HEK293 (cell line): ENCODE measurements around the gene FNTB.

Experiments
- CTCF ChIA-PET: fragments of 350-600 bp; formaldehyde crosslinking; extraction: SDS; loops from one replicate; lab custom pipeline; 2021; ENCODE audit warnings: antibody characterized with exemption; lab: Yijun Ruan, JAX
- POLR2A ChIA-PET: fragments of 300-600 bp; formaldehyde crosslinking; extraction: SDS; loops from one replicate; lab custom pipeline; 2020; ENCODE audit warnings: antibody characterized with exemption, inconsistent platforms; lab: Yijun Ruan, JAX
- H3K27ac ChIP-seq: fragments of 200-500 bp; sonication (Bioruptor generic); 2 replicates; pipeline ENCODE4 v1.5.1; 2014; ENCODE audit warnings: low read depth, low read length, control low read depth, inconsistent platforms; ENCODE audit errors: extremely low read depth
- H3K36me3 ChIP-seq, 2 experiments: fragments of 200-500 bp in 1 of 2; sonication (Bioruptor generic) in 1 of 2; 1 replicate in 1 of 2; 2 replicates in 1 of 2; pipeline ENCODE4 v1.5.1; 2014 to 2017; ENCODE audit warnings: inconsistent platforms in 2 of 2, low read length in 2 of 2; ENCODE audit not compliant: control insufficient read depth in 2 of 2, insufficient read depth in 1 of 2
- H3K4me1 ChIP-seq: fragments of 200-500 bp; sonication (Bioruptor generic); 2 replicates; pipeline ENCODE4 v1.5.1; 2014; ENCODE audit warnings: mild to moderate bottlenecking, low read length, inconsistent platforms; ENCODE audit not compliant: control insufficient read depth, insufficient read depth
- H3K4me3 ChIP-seq: 2 replicates; pipeline ENCODE4 v1.5.1; 2011; ENCODE audit warnings: low read depth, mild to moderate bottlenecking, control low read depth, low read length, moderate library complexity
- H3K9me3 ChIP-seq: fragments of 200-500 bp; sonication (Bioruptor generic); 2 replicates; pipeline ENCODE4 v1.5.1; 2014; ENCODE audit warnings: low read depth, low read length, inconsistent platforms; ENCODE audit not compliant: control insufficient read depth, insufficient read depth
- EGR2 ChIP-seq: fragments of 450-650 bp; formaldehyde crosslinking; IDR thresholded peaks from 2 replicates; pipeline ENCODE4 v1.5.1; 2016; ENCODE audit warnings: low read depth, missing biosample characterization, missing genetic modification characterization
- PRDM2 ChIP-seq: fragments of 450-650 bp; formaldehyde crosslinking; IDR thresholded peaks from 2 replicates; pipeline ENCODE4 v1.5.1; 2016; ENCODE audit warnings: missing biosample characterization, missing genetic modification characterization, borderline replicate concordance
- PRDM6 ChIP-seq: fragments of 450-650 bp; formaldehyde crosslinking; IDR thresholded peaks from 2 replicates; pipeline ENCODE4 v1.5.1; 2017; ENCODE audit warnings: missing biosample characterization, missing genetic modification characterization
- SCRT2 ChIP-seq: fragments of 450-650 bp; formaldehyde crosslinking; IDR thresholded peaks from 2 replicates; pipeline ENCODE4 v1.5.1; 2016; ENCODE audit warnings: missing biosample characterization, missing genetic modification characterization
- ZBTB44 ChIP-seq: fragments of 450-650 bp; IDR thresholded peaks from 2 replicates; pipeline ENCODE4 v1.5.1; 2018; ENCODE audit warnings: missing biosample characterization, mild to moderate bottlenecking, missing genetic modification characterization
- ZFHX2 ChIP-seq: fragments of 450-650 bp; formaldehyde crosslinking; conservative IDR thresholded peaks from 2 replicates; pipeline ENCODE4 v1.5.1; 2016; ENCODE audit warnings: missing biosample characterization, missing genetic modification characterization
- ZIC2 ChIP-seq: fragments of 450-650 bp; formaldehyde crosslinking; IDR thresholded peaks from 2 replicates; pipeline ENCODE4 v1.5.1; 2016; ENCODE audit warnings: missing biosample characterization, missing genetic modification characterization
- ZNF140 ChIP-seq: fragments of 450-650 bp; formaldehyde crosslinking; IDR thresholded peaks from 2 replicates; pipeline ENCODE4 v1.5.1; 2016; ENCODE audit warnings: missing biosample characterization, missing genetic modification characterization
- ZNF175 ChIP-seq: fragments of 450-650 bp; formaldehyde crosslinking; IDR thresholded peaks from 2 replicates; pipeline ENCODE4 v1.5.1; 2016; ENCODE audit warnings: missing biosample characterization, missing genetic modification characterization
- ZNF350 ChIP-seq: fragments of 450-650 bp; formaldehyde crosslinking; IDR thresholded peaks from 2 replicates; pipeline ENCODE4 v1.5.0; 2017; ENCODE audit warnings: missing biosample characterization, mild to moderate bottlenecking, missing genetic modification characterization
- ZNF561 ChIP-seq: fragments of 450-650 bp; IDR thresholded peaks from 2 replicates; pipeline ENCODE4 v1.5.1; 2018; ENCODE audit warnings: missing biosample characterization, missing genetic modification characterization, borderline replicate concordance
- ZNF571 ChIP-seq: fragments of 450-650 bp; formaldehyde crosslinking; IDR thresholded peaks from 2 replicates; pipeline ENCODE4 v1.5.0; 2017; ENCODE audit warnings: missing biosample characterization, missing genetic modification characterization
- ZNF624 ChIP-seq: fragments of 450-650 bp; formaldehyde crosslinking; IDR thresholded peaks from 2 replicates; pipeline ENCODE4 v1.5.1; 2017; ENCODE audit warnings: missing biosample characterization, missing genetic modification characterization
- TF ChIP-seq, protein P1 (sequence below): fragments of 450-650 bp; formaldehyde crosslinking; IDR thresholded peaks from 2 replicates; pipeline ENCODE4 v1.5.1; 2016; ENCODE audit warnings: missing biosample characterization, missing genetic modification characterization
- TF ChIP-seq, protein P2 (sequence below): fragments of 450-650 bp; formaldehyde crosslinking; IDR thresholded peaks from 2 replicates; pipeline ENCODE4 v1.5.1; 2016; ENCODE audit warnings: missing biosample characterization, missing genetic modification characterization

Gene FNTB

DNA sequence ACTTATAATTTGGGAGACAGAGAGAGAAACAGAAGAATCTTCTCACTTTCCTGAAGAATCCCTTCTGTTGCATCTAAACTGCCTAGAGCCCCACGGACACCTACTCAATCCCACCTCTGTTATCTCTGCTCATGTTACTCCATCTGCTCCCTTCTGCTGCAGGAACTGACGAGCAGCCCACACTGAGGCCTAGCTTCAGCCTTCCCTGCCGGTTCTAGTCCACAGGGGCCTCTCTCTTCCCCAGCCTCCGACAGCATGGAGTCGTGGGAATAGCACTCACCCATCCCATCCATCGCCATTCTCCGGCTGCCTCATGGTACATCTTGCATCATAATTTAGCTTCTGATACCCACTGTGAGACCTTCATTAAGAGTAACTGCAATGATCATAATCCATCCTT, 18.5 kb upstream of the FNTB start:
- H3K36me3 ChIP-seq: no peaks in the 10 kb centered on the region
- no peak overlapping the region for H3K27ac ChIP-seq
- H3K4me1 ChIP-seq: peaks cover 7% of the 10 kb centered on the region; the same call in 1 of the 2 replicates
- no peak overlapping the region for H3K4me3 ChIP-seq
- CTCF ChIA-PET: interaction anchor here (0.7 to 1.5 kb wide), 3 partner anchors 11 to 27 kb away, joined by 3 read pairs; no protein-coding TSS in a partner anchor
- H3K9me3 ChIP-seq: no peaks in the 10 kb centered on the region
- TF ChIP-seq ZFHX2 (tag by site-specific recombination) (peak; percentile 61), ZNF624 (no peak), ZIC2 (tag by site-specific recombination) (peak; percentile 58), PRDM2 (no peak), ZNF175 (tag by site-specific recombination) (no peak), PRDM6 (tag by site-specific recombination) (no peak), ZNF140 (tag by site-specific recombination) (no peak), ZNF571 (no peak), EGR2 (peak; percentile 61), ZBTB44 (tag by site-specific recombination) (no peak), SCRT2 (tag by site-specific recombination) (no peak), ZNF350 (tag by site-specific recombination) (no peak), ZNF561 (tag by site-specific recombination) (no peak)
- TF ChIP-seq, protein P1, sequence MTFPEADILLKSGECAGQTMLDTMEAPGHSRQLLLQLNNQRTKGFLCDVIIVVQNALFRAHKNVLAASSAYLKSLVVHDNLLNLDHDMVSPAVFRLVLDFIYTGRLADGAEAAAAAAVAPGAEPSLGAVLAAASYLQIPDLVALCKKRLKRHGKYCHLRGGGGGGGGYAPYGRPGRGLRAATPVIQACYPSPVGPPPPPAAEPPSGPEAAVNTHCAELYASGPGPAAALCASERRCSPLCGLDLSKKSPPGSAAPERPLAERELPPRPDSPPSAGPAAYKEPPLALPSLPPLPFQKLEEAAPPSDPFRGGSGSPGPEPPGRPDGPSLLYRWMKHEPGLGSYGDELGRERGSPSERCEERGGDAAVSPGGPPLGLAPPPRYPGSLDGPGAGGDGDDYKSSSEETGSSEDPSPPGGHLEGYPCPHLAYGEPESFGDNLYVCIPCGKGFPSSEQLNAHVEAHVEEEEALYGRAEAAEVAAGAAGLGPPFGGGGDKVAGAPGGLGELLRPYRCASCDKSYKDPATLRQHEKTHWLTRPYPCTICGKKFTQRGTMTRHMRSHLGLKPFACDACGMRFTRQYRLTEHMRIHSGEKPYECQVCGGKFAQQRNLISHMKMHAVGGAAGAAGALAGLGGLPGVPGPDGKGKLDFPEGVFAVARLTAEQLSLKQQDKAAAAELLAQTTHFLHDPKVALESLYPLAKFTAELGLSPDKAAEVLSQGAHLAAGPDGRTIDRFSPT (tag by site-specific recombination): no peak
- TF ChIP-seq, protein P2, sequence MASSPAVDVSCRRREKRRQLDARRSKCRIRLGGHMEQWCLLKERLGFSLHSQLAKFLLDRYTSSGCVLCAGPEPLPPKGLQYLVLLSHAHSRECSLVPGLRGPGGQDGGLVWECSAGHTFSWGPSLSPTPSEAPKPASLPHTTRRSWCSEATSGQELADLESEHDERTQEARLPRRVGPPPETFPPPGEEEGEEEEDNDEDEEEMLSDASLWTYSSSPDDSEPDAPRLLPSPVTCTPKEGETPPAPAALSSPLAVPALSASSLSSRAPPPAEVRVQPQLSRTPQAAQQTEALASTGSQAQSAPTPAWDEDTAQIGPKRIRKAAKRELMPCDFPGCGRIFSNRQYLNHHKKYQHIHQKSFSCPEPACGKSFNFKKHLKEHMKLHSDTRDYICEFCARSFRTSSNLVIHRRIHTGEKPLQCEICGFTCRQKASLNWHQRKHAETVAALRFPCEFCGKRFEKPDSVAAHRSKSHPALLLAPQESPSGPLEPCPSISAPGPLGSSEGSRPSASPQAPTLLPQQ (tag by site-specific recombination): no peak
- TF ChIP-seq, all 188 proteins: peak for 3
- POLR2A ChIA-PET: interaction anchor here (0.5 kb wide), 1 partner anchor 449 kb away, joined by 3 read pairs; no protein-coding TSS in a partner anchor
